GM23248 (cell line): ENCODE data around the gene ING3. TPM values are rescaled to one million over a fixed set of nuclear protein-coding genes. Genes with fewer than 3 reads are reported as not detected.
"Not testable (repeated sequence)": the region's sequence is repeated elsewhere in the genome, so short reads cannot be mapped to it uniquely, and the experiment has no call there.

Source experiments
- DNase-seq: peaks from one replicate; pipeline ENCODE4 v3.0.0-alpha.2; 2015
- H2AFZ ChIP-seq: fragments of 200-600 bp; sonication (generic); 2 replicates; pipeline ENCODE4 v1.6.1; 2016; ENCODE audit warnings: antibody characterized with exemption
- H3F3A ChIP-seq: fragments of 200-600 bp; sonication (generic); 2 replicates; pipeline ENCODE4 v1.6.1; 2016; ENCODE audit warnings: mild to moderate bottlenecking, antibody characterized with exemption, mixed run types; ENCODE audit not compliant: insufficient read depth
- H3K27ac ChIP-seq: fragments of 200-600 bp; sonication (generic); 2 replicates; pipeline ENCODE4 v1.5.1; 2016; ENCODE audit warnings: mild to moderate bottlenecking
- H3K27me3 ChIP-seq: fragments of 200-600 bp; sonication (generic); replicated peaks from 2 replicates; pipeline ENCODE4 v1.6.1; 2016; ENCODE audit warnings: mild to moderate bottlenecking; ENCODE audit not compliant: insufficient read depth
- H3K36me3 ChIP-seq: fragments of 200-600 bp; sonication (generic); 2 replicates; pipeline ENCODE4 v1.6.1; 2016; ENCODE audit warnings: low read depth, mild to moderate bottlenecking
- H3K4me1 ChIP-seq: fragments of 200-600 bp; sonication (generic); 2 replicates; pipeline ENCODE4 v1.6.1; 2016; ENCODE audit warnings: mild to moderate bottlenecking; ENCODE audit not compliant: insufficient read depth
- H3K4me2 ChIP-seq: fragments of 200-600 bp; sonication (generic); one replicate; pipeline ENCODE4 v1.6.1; 2016; ENCODE audit warnings: mild to moderate bottlenecking; ENCODE audit not compliant: unreplicated experiment
- H3K4me3 ChIP-seq: fragments of 200-600 bp; sonication (generic); 2 replicates; pipeline ENCODE4 v1.5.1; 2016; ENCODE audit warnings: mild to moderate bottlenecking
- H3K79me2 ChIP-seq: fragments of 200-600 bp; sonication (generic); 2 replicates; pipeline ENCODE4 v1.6.1; 2016; ENCODE audit warnings: mild to moderate bottlenecking; ENCODE audit not compliant: insufficient read depth
- H3K9ac ChIP-seq: fragments of 200-600 bp; sonication (generic); 2 replicates; pipeline ENCODE4 v1.6.1; 2016; ENCODE audit warnings: mild to moderate bottlenecking
- H3K9me2 ChIP-seq: fragments of 200-600 bp; sonication (generic); 2 replicates; pipeline ENCODE4 v1.6.1; 2016; ENCODE audit warnings: mixed run types, mild to moderate bottlenecking, moderate library complexity; ENCODE audit not compliant: insufficient read depth
- H3K9me3 ChIP-seq: fragments of 200-600 bp; sonication (generic); one replicate; pipeline ENCODE4 v1.6.1; 2017; ENCODE audit warnings: low read depth
- H4K20me1 ChIP-seq: fragments of 200-600 bp; sonication (generic); 2 replicates; pipeline ENCODE4 v1.6.0; 2016; ENCODE audit not compliant: insufficient read depth
- EZH2 ChIP-seq: fragments of 200-600 bp; sonication (generic); IDR thresholded peaks from 2 replicates; pipeline ENCODE4 v1.6.1; 2018; ENCODE audit warnings: antibody characterized with exemption, mild to moderate bottlenecking; ENCODE audit not compliant: insufficient read depth, poor library complexity, severe bottlenecking
- EZH2phosphoT487 ChIP-seq: fragments of 200-600 bp; sonication (generic); IDR thresholded peaks from 2 replicates; pipeline ENCODE4 v1.6.1; 2018; ENCODE audit warnings: antibody characterized with exemption, moderate library complexity, mild to moderate bottlenecking, low read depth; ENCODE audit not compliant: insufficient read depth
- whole genome bisulfite sequencing, 2 experiments: methylation state at CpG; one replicate each; pipeline ENCODE4 v1.1.6; 2015 to 2017; ENCODE audit warnings: low lambda C conversion rate in 2 of 2, low coverage in 1 of 2; ENCODE audit errors: missing lambda C conversion rate in 2 of 2; 5-methylcytosine and 5-hydroxymethylcytosine counted together
- in situ Hi-C: fragments of 300-500 bp; cut with MboI; formaldehyde crosslinking; loops from 2 replicates; pipeline ENCODE4 v1.15.0; 2020
- polyA plus RNA-seq: library from polyadenylated mRNA; unstranded; fragments of >200 nt; fragmentation: Nextera tagmentation; extraction: Ambion mirVana; gene quantifications from 2 replicates; pipeline ENCODE4 v1.2.1, GENCODE V29; 2016
- total RNA-seq: library from RNA; depleted of rRNA; stranded (reverse); fragments of >200 nt; shearing (Covaris generic); gene quantifications from 2 replicates; pipeline ENCODE4 v1.2.3, GENCODE V29; 2014

Gene ING3
- total and polyA plus RNA-seq, 2 experiments from 2014 or later: 10.1 to 27.0 TPM

DNA sequence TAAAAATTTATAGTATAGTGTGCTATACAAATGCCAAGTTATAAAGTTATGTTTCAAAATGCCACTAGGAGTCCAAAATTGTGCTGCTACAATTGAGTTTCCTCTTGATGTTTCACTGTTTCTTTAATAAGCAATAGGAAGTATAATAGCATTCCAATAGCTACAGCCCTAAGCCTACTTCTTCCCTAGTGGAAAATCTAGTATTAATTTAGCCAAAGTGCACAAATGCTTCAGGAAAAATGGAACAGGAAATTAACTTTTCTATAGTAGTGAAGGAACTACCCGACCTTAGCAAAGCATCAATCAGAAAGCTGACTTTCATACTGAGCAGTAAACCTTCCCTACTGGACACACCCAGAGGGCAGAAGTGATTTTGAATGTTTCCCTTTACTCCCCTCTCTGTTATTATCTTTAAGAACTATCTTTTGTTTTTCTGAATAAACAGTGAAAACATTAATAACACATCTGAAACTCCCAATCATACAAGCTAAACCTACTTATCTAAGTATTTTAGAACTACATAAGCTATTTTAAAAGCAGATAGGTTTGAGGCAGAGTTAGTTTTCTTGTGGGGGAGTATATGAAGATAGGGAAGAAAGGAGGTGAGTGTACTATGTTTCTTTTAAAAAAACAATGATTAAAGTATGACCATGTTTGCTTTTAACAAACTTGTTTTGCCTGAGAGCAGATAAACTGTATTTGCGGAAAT, 51.6 kb downstream of the ING3 start:
- TF ChIP-seq EZH2phosphoT487 (no peak), EZH2 (no peak)
- Histone ChIP-seq H3K36me3 (no peaks in the 10 kb centered on the region), H3K4me3 (no peak overlapping the region), H3K79me2 (peaks cover 32% of the 10 kb centered on the region), H3K27ac (no peak overlapping the region), H2AFZ (peak overlapping the region; percentile 52), H3K4me1 (peaks cover 21% of the 10 kb centered on the region), H4K20me1 (no peaks in the 10 kb centered on the region), H3F3A (peaks cover 10% of the 10 kb centered on the region), H3K9me3 (no peaks in the 10 kb centered on the region), H3K9ac (no peak overlapping the region), H3K9me2 (no peaks in the 10 kb centered on the region), H3K27me3 (no peaks in the 10 kb centered on the region), H3K4me2 (peak overlapping the region; percentile 58)
- 50 to 53% methylated on average over 2 of the region's 2 CpGs for WGBS, 2 experiments
- DNase-seq: no peak
- in situ Hi-C loops: no loop called here

DNA sequence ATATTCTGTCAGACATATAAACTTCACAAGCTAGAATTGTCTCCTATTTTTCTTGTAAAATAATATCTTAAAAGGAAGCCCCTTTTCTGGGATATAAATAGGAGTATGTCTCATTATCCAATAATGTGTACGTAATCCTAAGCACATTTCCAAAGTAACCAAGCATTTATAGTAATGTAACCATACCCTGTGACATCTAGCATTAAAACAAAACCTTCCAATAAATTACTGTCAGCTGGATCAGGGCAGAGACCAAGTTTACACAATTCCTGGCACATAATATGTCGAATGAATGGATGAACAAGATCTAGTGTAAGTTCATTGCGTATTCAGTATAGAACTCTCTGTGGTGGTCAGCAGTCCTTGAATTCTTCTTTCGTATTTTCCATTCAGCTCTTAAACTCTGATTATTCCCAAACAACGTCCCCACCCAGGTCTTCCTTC, 52.2 kb downstream of the ING3 start:
- no peaks in the 10 kb centered on the region for H3K36me3 ChIP-seq
- WGBS, 2 experiments: 85 to 89% methylated on average over 5 of the region's 5 CpGs
- H3K9ac ChIP-seq: no peak overlapping the region
- H2AFZ ChIP-seq: no peak overlapping the region
- H3F3A ChIP-seq: peaks cover 10% of the 10 kb centered on the region
- no peak for DNase-seq
- peaks cover 21% of the 10 kb centered on the region for H3K4me1 ChIP-seq
- no peak overlapping the region for H3K4me3 ChIP-seq
- in situ Hi-C loops: no loop called here
- TF ChIP-seq EZH2phosphoT487 (no peak), EZH2 (no peak)
- H3K79me2 ChIP-seq: peaks cover 29% of the 10 kb centered on the region
- H3K9me3 ChIP-seq: no peaks in the 10 kb centered on the region
- H4K20me1 ChIP-seq: no peaks in the 10 kb centered on the region
- no peaks in the 10 kb centered on the region for H3K27me3 ChIP-seq
- no peaks in the 10 kb centered on the region for H3K9me2 ChIP-seq
- no peak overlapping the region for H3K4me2 ChIP-seq
- no peak overlapping the region for H3K27ac ChIP-seq

DNA sequence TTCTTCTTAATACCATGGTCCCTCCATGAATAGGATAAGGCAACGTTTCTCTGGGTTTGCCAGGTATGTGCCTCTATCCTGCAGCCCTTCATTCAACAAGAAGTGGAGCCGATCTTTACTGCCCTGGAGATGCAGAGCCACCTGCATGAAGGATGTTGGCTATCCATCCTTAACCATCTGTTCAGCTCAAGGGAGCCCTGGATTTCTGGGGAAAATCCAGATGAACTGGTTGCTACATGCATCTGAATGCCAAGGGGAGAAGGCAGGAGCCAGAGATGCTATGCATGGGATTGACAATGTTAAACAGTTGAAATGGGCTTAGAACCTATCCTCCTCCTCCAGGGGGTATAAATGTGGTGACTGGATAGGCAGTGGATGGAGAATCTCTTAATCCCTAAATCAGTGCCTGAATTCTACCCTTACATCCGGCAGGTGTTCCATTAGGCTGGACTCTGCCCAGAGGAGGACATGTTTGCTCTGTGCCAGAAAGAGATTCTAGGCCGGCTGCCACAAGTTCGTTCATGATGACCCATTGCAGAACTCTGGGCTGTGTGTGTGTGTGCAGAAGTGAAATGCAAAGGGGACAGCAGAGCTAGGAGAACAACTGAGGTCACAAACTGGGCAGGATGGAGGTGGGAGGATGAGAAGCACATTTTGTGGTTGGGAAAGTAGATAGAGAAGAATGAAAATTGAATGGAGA, 53.6 kb downstream of the ING3 start:
- H3K4me3 ChIP-seq: no peak overlapping the region
- DNase-seq: no peak
- H3K9ac ChIP-seq: no peak overlapping the region
- 78 to 81% methylated on average over 5 of the region's 5 CpGs for WGBS, 2 experiments
- H3K9me3 ChIP-seq: no peaks in the 10 kb centered on the region
- no peak overlapping the region for H3K4me2 ChIP-seq
- in situ Hi-C loops: no loop called here
- H3F3A ChIP-seq: peaks cover 10% of the 10 kb centered on the region
- peaks cover 25% of the 10 kb centered on the region for H3K79me2 ChIP-seq
- H3K4me1 ChIP-seq: peaks cover 18% of the 10 kb centered on the region
- no peaks in the 10 kb centered on the region for H3K27me3 ChIP-seq
- no peak overlapping the region for H2AFZ ChIP-seq
- no peaks in the 10 kb centered on the region for H3K9me2 ChIP-seq
- H3K27ac ChIP-seq: no peak overlapping the region
- H4K20me1 ChIP-seq: no peaks in the 10 kb centered on the region
- TF ChIP-seq EZH2: no peak
- no peak for TF ChIP-seq EZH2phosphoT487
- no peaks in the 10 kb centered on the region for H3K36me3 ChIP-seq

DNA sequence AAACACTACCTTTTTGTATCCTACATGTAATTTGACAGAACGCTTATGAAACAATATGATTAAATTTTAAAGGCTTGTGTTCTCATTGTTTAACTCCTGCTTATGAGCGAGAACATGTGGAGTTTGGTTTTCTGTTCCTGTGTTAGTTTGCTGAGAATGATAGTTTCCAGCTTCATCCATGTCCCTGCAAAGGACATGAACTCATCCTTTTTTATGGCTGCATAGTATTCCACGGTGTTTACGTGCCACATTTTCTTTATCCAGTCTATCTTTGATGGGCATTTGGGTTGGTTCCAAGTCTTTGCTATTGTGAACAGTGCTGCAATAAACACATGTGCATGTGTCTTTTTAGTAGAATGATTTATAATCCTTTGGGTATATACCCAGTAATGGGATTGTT, 54.5 kb downstream of the ING3 start:
- H3K27me3 ChIP-seq, H3K4me2 ChIP-seq, H3K27ac ChIP-seq, DNase-seq, H3K9me2 ChIP-seq, H4K20me1 ChIP-seq, H3K4me3 ChIP-seq, H3K9ac ChIP-seq, H2AFZ ChIP-seq, in situ Hi-C loops, H3K36me3 ChIP-seq, H3K9me3 ChIP-seq: not testable (repeated sequence)
- Histone ChIP-seq H3K79me2 (peaks cover 19% of the 10 kb centered on the region), H3K4me1 (peaks cover 11% of the 10 kb centered on the region), H3F3A (peaks cover 10% of the 10 kb centered on the region)
- 98 to 100% methylated on average over 4 of the region's 4 CpGs for WGBS, 2 experiments
